Sciatic nerve (tissue), 2 donors: Measurements from ENCODE around the gene RSAD2. TPM values are rescaled to one million over a fixed set of nuclear protein-coding genes. Genes with fewer than 3 reads are reported as not detected.
"Not testable (repeated sequence)": the region's sequence is repeated elsewhere in the genome, so short reads cannot be mapped to it uniquely, and the experiment has no call there.

ENCODE experiments used
- ATAC-seq: fragments of 200-7000 bp; cut with Tn5 transposase; one replicate; pipeline ENCODE4 v1.9.1; 2020; ENCODE audit warnings: mild to moderate bottlenecking, moderate library complexity
- DNase-seq: peaks from one replicate; pipeline ENCODE4 v3.0.0-alpha.2; 2020; ENCODE audit warnings: low spot score
- intact Hi-C: fragments of 100-400 bp; cut with DNase I; formaldehyde crosslinking; loops from one replicate; pipeline ENCODE4 v1.14.2; 2022
- total RNA-seq: library from RNA; stranded (reverse); fragmentation: NEBNext Ultra II Directional; extraction: Animal tissue kit (Norgen Biotek cat#: 25700); gene quantifications from one replicate; pipeline ENCODE4 v1.2.1, GENCODE V29; 2021
- donor health status: DM: no; HTN: no; CAD: no.
- donor health status: DM: no; HTN: no; CAD: no.

Gene RSAD2
- total RNA-seq, 1 donor from 2014 or later: 7.5 TPM

DNA sequence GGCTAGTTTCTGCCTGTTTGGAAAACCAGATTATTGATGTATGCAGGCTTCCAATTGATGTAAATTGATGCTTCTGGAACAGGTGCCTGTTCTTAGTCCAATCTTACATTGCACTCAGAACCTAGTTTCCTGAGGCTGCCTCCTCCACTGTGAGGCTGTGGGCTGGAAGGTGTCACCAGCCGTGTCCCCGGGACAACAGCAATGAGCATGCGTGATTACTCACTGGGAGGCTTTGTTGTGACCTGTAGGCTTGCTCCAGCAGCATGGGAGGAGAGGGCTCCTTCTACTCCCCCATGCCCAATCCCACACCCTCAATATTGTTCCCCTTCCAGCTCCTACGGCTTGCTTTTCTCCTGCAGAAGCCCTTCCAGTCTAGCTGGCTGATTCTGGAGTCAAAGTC is 11.1 kb downstream of the RSAD2 start:
- no peak for ATAC-seq
- intact Hi-C loops: loop anchor here (10.0 kb wide), 1 partner anchor 146 kb away; no protein-coding TSS in a partner anchor
- no peak for DNase-seq

DNA sequence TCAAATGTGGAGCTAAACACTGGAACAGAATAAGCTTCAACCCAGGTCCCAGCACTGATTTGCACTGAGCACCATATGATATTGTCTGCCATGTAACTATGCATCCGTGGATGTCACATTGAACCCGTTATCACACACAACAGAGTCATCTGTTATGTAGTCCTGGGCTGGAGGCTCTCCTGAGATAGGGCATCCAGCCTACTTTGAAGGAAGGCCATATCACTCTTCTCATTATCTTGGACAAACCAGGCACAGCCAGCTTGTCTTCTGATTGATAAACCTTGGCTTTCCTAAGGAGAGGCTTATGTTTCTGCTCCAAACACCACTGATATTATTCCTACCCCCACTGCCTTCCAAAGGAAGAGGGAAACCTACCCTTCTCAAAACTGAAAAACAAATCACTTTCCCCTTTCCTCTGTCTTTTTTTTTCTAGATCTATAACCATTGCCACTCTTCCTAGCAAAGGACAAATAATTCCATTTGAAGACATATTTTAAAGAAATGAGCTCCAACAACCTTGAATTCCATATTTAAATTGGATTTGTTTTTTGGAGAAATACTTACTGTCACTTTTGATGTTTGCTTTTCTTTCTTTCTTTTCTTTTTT is 16.4 kb downstream of the RSAD2 start:
- intact Hi-C loops: no loop called here
- no peak for DNase-seq
- no peak for ATAC-seq

DNA sequence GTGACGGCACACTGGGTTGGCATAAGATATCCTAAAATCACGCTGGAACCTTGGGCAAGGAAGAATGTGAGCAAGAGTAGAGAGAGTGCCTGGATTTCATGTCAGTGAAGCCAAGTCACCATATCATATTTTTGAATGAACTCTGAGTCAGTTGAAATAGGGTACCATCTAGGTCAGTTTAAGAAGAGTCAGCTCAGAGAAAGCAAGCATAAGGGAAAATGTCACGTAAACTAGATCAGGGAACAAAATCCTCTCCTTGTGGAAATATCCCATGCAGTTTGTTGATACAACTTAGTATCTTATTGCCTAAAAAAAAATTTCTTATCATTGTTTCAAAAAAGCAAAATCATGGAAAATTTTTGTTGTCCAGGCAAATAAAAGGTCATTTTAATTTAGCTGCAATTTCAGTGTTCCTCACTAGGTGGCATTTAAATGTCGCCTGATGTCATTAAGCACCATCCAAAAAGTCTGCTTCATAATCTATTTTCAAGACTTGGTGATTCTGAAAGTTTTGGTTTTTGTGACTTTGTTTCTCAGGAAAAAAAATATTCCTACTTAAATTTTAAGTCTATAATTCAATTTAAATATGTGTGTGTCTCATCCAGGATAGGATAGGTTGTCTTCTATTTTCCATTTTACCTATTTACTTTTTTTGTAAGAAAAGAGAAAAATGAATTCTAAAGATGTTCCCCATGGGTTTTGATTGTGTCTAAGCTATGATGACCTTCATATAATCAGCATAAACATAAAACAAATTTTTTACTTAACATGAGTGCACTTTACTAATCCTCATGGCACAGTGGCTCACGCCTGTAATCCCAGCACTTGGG is 19.6 kb downstream of the RSAD2 start:
- ATAC-seq (peak; percentile 75), DNase-seq (no peak)
- intact Hi-C loops: no loop called here

GRCh38 chr2:6902581-6902980 is 25.0 kb downstream of the RSAD2 start:
- intact Hi-C loops, DNase-seq, ATAC-seq: not testable (repeated sequence)

DNA sequence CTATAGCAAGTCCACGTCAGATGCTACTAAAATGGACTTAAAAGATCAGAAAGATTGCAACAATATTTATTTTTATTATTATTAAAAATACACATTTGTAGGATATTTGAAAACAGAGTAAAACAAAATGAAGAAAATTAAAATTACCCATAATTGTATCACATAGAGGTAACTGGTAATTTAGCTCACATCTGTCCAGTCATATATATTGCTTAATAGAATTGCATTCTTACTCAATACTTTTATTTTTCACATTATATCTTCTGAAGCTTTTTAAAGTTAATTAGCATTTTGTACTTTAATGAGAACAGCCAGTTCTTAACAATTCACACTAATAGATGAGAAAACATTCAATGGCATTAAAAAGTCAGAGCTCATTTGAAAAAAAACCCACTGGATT is 28.1 kb downstream of the RSAD2 start:
- intact Hi-C loops: no loop called here
- DNase-seq (no peak), ATAC-seq (no peak)

- no peak for DNase-seq
- intact Hi-C loops: no loop called here
- ATAC-seq: no peak
Observed at GRCh38 chr2:6906165-6906741, 28.7 kb downstream of the RSAD2 start.

GRCh38 chr2:6908291-6908690 is 30.7 kb downstream of the RSAD2 start:
- intact Hi-C loops: no loop called here
- DNase-seq: no peak
- no peak for ATAC-seq

DNA sequence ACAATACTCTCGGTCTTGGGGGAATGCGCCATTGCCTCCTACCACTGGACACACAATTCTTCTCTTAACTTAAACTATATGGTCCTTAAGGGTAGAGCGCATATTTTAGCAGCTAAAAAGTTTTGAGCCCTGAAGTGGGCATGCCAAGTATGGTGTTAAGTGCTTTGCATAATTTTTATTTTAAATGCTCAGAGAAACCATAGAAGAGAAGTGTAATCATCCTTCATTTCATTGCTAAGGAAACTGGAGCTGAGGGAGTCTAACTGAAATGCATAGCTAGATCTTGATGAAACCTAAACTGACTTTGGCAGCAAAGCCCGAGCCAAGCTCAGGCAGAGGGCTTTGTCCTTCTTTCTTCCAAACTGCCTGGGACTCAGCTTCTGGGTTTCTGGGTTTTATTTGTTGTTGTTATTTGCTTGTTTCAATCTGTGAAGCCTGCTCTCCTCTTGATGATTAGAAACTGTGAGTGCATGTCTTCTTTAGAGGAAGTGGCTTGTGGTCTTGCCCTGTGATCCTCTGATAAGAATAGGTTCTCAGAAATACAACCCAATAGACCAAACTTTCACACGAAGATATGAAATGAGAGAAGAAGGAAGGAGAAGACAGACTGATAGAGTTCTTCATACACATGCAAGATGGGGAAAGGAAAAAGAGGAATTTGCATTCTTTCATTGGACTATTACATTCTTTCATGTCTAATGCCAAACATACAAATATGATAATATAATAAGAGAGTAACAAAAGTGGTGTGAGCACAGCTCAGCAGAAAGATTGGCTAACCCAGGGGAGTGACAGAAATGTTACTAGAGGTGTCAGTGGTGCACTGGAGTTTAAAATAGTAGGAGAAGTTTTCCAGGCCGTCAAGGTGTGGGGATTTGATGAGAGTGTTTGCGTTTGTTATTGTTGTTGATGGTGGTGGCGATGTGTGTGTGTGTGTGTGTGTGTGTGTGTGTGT is 32.1 kb downstream of the RSAD2 start:
- no peak for DNase-seq
- no peak for ATAC-seq
- intact Hi-C loops: no loop called here

DNA sequence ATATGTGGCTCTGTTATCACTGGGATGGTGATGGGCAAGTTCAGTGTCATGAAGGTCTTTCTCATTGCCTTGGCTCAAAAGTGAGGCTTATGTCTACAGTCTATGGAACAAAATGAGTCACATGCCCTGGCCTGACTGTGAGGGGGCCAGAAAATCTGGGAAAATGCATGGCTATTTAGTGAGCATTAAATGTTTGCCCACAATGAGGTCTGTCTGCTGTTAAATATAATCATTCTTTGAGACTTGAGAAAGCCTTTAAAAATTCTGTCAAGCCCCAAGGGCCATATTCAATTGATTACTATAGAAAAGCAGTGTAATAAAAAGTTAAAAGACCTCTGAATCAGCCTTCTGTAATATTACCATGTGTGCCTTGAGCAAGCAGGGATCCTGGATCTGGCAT is 34.1 kb downstream of the RSAD2 start:
- intact Hi-C loops: no loop called here
- DNase-seq (no peak), ATAC-seq (no peak)

DNA sequence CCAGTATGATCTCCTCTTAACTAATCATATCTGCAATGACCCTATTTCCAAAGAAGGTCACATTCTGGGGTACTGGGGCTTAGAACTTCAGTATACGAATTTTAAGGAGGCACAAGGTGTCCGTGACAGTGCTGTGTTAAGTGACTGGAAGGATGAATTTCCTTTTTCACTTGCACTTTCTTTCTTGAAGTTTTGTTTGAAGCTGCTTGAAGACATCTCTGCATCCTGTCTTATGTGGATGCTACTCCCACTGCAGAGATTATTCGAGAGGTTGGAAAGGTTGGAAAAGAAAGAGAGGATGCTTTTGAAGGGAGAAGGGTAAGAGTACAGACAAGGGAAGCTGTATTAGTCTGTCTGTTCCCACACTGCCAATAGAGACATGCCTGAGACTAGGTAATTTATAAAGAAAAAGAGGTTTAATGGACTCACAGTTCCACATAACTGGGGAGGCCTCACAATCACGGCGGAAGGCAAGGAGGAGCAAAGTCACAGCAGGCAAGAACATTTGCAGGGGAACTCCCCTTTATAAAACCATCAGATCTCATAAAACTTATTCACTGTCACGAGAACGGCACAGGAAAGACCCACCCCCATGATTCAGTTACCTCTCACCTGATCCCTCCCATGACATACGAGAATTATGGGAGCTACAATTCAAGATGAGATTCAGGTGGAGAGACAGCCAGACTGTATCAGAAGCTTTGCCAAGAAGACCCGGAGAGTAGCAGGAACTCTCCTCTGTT is 36.0 kb downstream of the RSAD2 start:
- intact Hi-C loops: no loop called here
- ATAC-seq (no peak), DNase-seq (no peak)

DNA sequence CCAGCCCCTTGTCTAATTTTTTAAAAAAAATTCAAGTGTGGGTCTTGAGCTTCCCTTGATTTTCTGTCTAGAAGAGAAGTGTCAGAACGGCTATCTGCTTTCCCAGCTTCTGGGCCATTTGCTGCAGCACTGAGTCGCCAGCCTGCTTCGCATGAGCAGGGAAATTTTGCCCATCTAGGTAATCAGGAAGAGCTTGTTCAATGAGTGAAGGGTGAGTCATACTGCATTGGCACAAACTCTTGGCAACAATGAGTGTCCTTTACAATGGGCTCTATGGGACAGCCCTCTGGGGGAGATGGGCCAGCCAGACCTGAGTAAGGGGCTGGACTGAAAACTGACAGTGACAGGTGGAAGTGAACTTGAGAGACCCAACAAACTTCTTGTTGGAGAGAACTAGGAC is 37.3 kb downstream of the RSAD2 start:
- no peak for ATAC-seq
- intact Hi-C loops: no loop called here
- DNase-seq: no peak

GRCh38 chr2:6915399-6915798 is 37.8 kb downstream of the RSAD2 start:
- DNase-seq (no peak), ATAC-seq (no peak)
- intact Hi-C loops: no loop called here

- DNase-seq: no peak
- ATAC-seq: no peak
- intact Hi-C loops: no loop called here
Observed at GRCh38 chr2:6916224-6916623, 38.6 kb downstream of the RSAD2 start.

DNA sequence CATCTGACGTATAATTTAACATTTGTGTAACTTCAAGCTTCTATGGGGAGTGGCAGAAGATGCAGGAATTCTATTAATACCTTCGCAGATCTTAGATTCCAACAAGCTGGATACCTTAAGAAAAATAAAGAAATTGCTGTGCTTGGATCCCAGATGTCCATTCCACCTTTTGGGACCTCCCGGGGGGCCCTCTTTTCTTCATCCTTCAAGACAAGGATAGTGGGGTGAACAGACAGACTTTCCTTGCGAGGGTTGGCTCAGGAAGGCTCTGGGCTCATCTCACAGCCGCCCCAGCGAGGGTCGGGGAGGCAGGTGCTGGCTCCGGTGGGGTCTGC is 39.1 kb downstream of the RSAD2 start:
- ATAC-seq: no peak
- intact Hi-C loops: no loop called here
- no peak for DNase-seq

DNA sequence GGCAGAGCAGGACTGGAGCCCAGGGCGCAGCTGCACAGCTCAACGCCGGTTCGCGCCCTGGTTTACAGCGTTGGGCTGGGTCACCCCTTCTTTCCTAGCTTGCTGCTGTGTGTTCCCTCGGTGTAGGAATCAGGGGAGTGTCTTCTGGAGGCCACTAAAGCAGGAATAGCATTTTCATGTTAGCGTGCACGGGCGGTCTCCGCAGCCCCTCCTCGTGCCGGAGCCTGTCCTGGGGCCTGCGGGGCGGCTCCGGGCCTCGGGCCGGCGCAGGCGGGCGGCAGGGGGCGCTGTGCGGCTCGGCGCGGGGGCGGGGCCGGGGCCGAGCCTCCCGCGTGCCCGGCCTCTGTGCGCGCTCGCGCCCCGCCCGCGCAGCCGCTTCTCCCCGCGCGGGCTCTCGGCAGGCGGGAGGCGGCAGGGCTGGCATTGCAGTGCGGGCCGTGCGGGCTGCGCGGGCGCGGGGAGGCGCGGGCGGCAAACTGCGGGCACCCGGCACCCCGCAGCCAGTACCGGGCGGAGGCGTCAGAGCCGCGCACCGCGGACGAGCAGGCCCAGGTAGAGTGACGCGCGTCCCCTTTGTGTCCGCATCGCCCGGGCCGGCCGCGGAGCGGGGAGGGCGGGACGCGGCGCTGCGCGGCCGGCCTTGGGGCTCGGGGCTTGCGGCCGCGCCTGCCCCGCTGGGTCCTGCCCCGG is 39.6 kb downstream of the RSAD2 start, which contains the start of gene RNF144A:
Gene RNF144A (plus strand): TSS at position 342 of the 690 bp plus-strand sequence. CDS start 79,515 bp downstream, outside the sequence.
- intact Hi-C loops: no loop called here
- DNase-seq: peak; percentile 77

GRCh38 chr2:6917761-6918421 is 40.3 kb downstream of the RSAD2 start:
- DNase-seq (no peak), ATAC-seq (peak; percentile 24)
- intact Hi-C loops: no loop called here

More for the DNA sequence above, 39.6 kb downstream of the RSAD2 start, which contains the start of gene RNF144A:
- ATAC-seq: peak; percentile 79
